ENCODE measurements around the gene PRR27. TPM values are rescaled to one million over a fixed set of nuclear protein-coding genes. Genes with fewer than 3 reads are reported as not detected.

PRR27 gene
- total and polyA plus RNA-seq, 9 of the 15 experiments (the other 6 are each of a cell fraction or from before 2014, with no cell fraction given): not detected

- Histone ChIP-seq H3K27me3 (ENCODE audit: control insufficient read depth in 2 of 2, insufficient read depth in 2 of 2, low read length in 2 of 2) (no peaks in the 10 kb centered on the region), H3K9me1 (ENCODE audit: control insufficient read depth, insufficient read depth, low read length) (no peaks in the 10 kb centered on the region), H3K27ac (ENCODE audit: extremely low read depth, low read depth, low read length) (no peak overlapping the region), H2AFZ (ENCODE audit: low read depth, low read length) (no peak overlapping the region), H3K9me3 (replicated peaks; ENCODE audit: control insufficient read depth, insufficient read depth, low read depth, low read length) (no peaks in the 10 kb centered on the region), H3K4me1 (replicated peaks in 1 of 2; ENCODE audit: control insufficient read depth in 2 of 2, insufficient read depth in 2 of 2, low read length in 2 of 2) (no peaks in the 10 kb centered on the region), H3K79me2 (ENCODE audit: control insufficient read depth, insufficient read depth, low read length) (no peaks in the 10 kb centered on the region), H4K20me1 (replicated peaks; ENCODE audit: control insufficient read depth, insufficient read depth, low read length) (no peaks in the 10 kb centered on the region), H3K4me3 (no peak overlapping the region), H3K36me3 (ENCODE audit: control insufficient read depth, insufficient read depth, low read length) (no peaks in the 10 kb centered on the region), H3K4me2 (ENCODE audit: insufficient read depth, low read length) (no peak overlapping the region), H3K9ac (ENCODE audit: insufficient read depth in 1 of 2, low read depth in 2 of 2, low read length in 2 of 2) (no peak overlapping the region)
- intact Hi-C loops (cut with micrococcal nuclease): no loop called here
- DNase-seq (ENCODE audit: extremely low read depth in 1 of 4, low spot score in 3 of 4) (no peak), FAIRE-seq (no peak), ATAC-seq (no peak)
- 2% methylated on average over 5 of the region's 5 CpGs for WGBS (ENCODE audit: insufficient coverage, low coverage, missing lambda C conversion rate)
- CTCF ChIA-PET (ENCODE audit: low intra/inter-chr PET ratio): no interaction called here
- BruUV-seq (replicated peaks): no TSS peak
- in situ Hi-C loops (cut with MboI): no loop called here
- TF ChIP-seq POLR2AphosphoS2 (IDR thresholded peaks at IDR 0.05; ENCODE audit: low read length) (no peak), DMBX1 (CRISPR knock-in tag; IDR thresholded peaks at IDR 0.05; ENCODE audit: borderline replicate concordance) (no peak), SRSF3 (IDR thresholded peaks at IDR 0.05; ENCODE audit: insufficient read depth, low read length) (no peak), BACH1 (tag; IDR thresholded peaks at IDR 0.05) (no peak), NFIX (CRISPR knock-in tag; IDR thresholded peaks at IDR 0.05; ENCODE audit: low read depth) (no peak), SIRT6 (IDR thresholded peaks at IDR 0.05; ENCODE audit: low read depth, low read length) (no peak), ETV6 (IDR thresholded peaks at IDR 0.05; ENCODE audit: borderline replicate concordance in 1 of 2, low read depth in 2 of 2, low read length in 1 of 2) (no peak), ETV6 (CRISPR knock-in tag; IDR thresholded peaks at IDR 0.05; ENCODE audit: borderline replicate concordance) (no peak), LCOR (CRISPR knock-in tag; IDR thresholded peaks at IDR 0.05) (no peak), ZNF586 (CRISPR knock-in tag; conservative IDR thresholded peaks at IDR 0.05) (no peak), FOSL1 (tag; conservative IDR thresholded peaks at IDR 0.05) (no peak), ZBED1 (IDR thresholded peaks at IDR 0.05) (no peak), MECOM (CRISPR knock-in tag; IDR thresholded peaks at IDR 0.05) (no peak), PCBP1 (IDR thresholded peaks at IDR 0.05; ENCODE audit: low read depth, low read length, poor library complexity, severe bottlenecking) (no peak), ZNF217 (CRISPR knock-in tag; IDR thresholded peaks at IDR 0.05) (no peak), MAZ (CRISPR knock-in tag; conservative IDR thresholded peaks at IDR 0.05 in 1 of 2, IDR thresholded peaks at IDR 0.05 in 1 of 2) (no peak), NR4A1 (CRISPR knock-in tag; IDR thresholded peaks at IDR 0.05) (no peak), NR4A1 (tag; IDR thresholded peaks at IDR 0.05) (no peak), KAT8 (IDR thresholded peaks at IDR 0.05; ENCODE audit: low read depth) (no peak), MEIS2 (IDR thresholded peaks at IDR 0.05; ENCODE audit: partially characterized antibody) (no peak)
- TF ChIP-seq, protein P1, sequence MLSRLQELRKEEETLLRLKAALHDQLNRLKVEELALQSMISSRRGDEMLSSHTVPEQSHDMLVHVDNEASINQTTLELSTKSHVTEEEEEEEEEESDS (CRISPR knock-in tag; IDR thresholded peaks at IDR 0.05): no peak
- POLR2A ChIA-PET: no interaction called here
These were observed 23.1 kb downstream of the PRR27 start for GRCh38 chr4:70177090-70177489.
